Esophagus squamous epithelium (tissue), 4 donors: ENCODE results near the gene INTS13.

Experiments used
- POLR2A ChIP-seq, 4 donors: fragments of 450-650 bp; IDR thresholded peaks; one replicate each; pipeline ENCODE4 v1.6.1; 2017; ENCODE audit warnings: antibody characterized with exemption in 4 of 4, mild to moderate bottlenecking in 4 of 4, moderate library complexity in 3 of 4
- TF ChIP-seq, protein P1 (sequence below), 6 experiments: fragments of 450-650 bp in 4 of 6; fragments of 200-600 bp in 2 of 6; sonication (generic) in 2 of 6; IDR thresholded peaks; one replicate each; pipeline ENCODE4 v1.5.1; 2016 to 2019; ENCODE audit warnings: antibody characterized with exemption in 6 of 6, mild to moderate bottlenecking in 4 of 6, moderate library complexity in 4 of 6

GRCh38 chr12:26953447-26953846, 15.7 kb upstream of the INTS13 start:
- TF ChIP-seq, protein P1, sequence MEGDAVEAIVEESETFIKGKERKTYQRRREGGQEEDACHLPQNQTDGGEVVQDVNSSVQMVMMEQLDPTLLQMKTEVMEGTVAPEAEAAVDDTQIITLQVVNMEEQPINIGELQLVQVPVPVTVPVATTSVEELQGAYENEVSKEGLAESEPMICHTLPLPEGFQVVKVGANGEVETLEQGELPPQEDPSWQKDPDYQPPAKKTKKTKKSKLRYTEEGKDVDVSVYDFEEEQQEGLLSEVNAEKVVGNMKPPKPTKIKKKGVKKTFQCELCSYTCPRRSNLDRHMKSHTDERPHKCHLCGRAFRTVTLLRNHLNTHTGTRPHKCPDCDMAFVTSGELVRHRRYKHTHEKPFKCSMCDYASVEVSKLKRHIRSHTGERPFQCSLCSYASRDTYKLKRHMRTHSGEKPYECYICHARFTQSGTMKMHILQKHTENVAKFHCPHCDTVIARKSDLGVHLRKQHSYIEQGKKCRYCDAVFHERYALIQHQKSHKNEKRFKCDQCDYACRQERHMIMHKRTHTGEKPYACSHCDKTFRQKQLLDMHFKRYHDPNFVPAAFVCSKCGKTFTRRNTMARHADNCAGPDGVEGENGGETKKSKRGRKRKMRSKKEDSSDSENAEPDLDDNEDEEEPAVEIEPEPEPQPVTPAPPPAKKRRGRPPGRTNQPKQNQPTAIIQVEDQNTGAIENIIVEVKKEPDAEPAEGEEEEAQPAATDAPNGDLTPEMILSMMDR (IDR thresholded peaks at IDR 0.05): no peak
- TF ChIP-seq POLR2A (IDR thresholded peaks at IDR 0.05): no peak
